GM12873 (cell line): ENCODE results near the gene FRY.

Source experiments
- TF ChIP-seq, protein P1 (sequence below): IDR thresholded peaks from 2 replicates; pipeline ENCODE4 v1.5.1; 2012; ENCODE audit warnings: low read depth, mild to moderate bottlenecking, moderate library complexity, low read length, control low read depth; ENCODE audit not compliant: insufficient read depth; ENCODE audit errors: missing control alignments

Gene FRY

DNA sequence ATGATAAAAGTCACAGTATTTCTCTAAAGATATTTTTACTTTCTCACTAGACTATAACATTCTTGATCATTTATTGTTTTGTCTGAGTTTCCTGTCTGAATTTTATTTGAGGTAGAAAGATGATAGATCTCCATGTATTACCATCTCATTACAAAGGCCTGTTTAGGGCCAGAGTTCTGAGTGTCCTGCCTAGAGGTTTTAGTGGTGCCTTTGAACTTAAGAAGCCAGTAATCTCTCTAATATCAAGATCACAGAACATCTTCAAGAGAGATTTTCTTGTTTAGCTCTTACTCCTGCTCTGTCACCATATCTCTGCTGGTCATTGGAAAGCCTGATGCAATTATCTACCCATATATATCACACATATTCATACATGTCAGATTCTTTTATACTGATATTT, 182.1 kb downstream of the FRY start:
- TF ChIP-seq, protein P1, sequence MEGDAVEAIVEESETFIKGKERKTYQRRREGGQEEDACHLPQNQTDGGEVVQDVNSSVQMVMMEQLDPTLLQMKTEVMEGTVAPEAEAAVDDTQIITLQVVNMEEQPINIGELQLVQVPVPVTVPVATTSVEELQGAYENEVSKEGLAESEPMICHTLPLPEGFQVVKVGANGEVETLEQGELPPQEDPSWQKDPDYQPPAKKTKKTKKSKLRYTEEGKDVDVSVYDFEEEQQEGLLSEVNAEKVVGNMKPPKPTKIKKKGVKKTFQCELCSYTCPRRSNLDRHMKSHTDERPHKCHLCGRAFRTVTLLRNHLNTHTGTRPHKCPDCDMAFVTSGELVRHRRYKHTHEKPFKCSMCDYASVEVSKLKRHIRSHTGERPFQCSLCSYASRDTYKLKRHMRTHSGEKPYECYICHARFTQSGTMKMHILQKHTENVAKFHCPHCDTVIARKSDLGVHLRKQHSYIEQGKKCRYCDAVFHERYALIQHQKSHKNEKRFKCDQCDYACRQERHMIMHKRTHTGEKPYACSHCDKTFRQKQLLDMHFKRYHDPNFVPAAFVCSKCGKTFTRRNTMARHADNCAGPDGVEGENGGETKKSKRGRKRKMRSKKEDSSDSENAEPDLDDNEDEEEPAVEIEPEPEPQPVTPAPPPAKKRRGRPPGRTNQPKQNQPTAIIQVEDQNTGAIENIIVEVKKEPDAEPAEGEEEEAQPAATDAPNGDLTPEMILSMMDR, result no peak

DNA sequence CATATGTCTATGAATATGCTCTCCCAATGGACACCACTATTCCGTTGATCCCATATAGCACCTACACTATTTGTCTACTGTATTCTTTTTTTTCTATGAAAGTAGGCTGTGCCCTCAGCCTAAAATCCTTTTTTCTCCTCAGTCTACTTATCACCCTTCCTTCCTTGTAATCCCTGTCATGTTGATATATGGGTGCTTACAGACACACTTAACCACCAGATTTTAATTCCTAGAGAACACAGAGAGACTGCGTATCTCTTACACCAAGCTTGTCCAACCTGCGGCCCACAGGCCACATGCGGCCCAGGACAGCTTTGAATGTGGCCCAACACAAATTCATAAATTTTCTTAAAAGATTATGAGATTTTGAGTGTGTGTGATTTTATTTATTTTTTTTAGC, 182.5 kb downstream of the FRY start:
- TF ChIP-seq, protein P1, result no peak

DNA sequence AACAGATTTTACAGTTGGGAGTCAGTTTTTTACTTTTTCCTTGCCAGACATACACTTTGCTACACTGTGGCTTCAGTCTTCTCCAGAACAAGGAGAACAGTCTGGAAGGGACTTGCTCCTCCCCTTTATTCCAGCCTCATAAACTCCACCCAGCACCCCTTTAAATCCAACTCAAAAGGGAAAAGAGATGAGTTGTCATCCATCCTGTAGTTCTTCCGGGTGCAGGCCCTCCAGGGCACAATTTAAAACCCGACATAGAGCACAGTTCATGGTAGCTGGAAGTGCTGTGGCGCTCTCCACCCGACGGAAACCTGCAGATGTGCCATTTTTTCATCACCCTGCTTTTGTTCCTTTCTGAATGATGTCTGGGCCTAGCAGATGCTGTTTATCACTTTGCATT, 184.7 kb downstream of the FRY start:
- TF ChIP-seq, protein P1, result no peak

DNA sequence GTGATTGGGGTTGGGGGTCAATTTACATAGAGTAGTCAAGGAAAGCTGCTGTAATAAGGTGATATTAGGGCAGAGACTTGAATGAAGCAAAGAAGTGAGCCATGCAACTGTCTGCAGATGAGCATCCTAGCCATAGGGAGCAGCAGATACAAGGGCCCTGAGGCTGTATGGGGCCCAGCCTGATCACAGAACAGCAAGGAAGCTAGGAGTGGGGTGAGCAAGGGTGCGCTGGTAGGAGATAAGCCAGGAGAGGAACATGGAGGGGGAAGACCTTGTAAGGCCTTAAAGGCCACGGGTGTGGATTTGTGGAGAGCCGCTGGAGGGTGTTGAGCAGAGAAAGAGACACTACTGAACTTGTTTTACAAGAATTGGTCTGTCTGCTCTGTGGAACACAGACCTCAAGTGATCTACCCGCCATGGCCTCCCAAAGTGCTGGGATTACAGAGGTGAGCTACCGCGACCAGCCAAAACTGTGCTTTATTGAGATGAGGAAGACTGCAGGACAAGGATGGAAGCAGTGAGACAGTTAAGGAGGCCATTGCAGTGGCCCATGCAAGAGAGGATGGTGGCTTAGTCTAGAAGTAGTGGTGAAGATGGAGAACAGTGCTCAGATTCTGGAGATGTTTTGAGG, 190.6 kb downstream of the FRY start:
- TF ChIP-seq, protein P1, result no peak

DNA sequence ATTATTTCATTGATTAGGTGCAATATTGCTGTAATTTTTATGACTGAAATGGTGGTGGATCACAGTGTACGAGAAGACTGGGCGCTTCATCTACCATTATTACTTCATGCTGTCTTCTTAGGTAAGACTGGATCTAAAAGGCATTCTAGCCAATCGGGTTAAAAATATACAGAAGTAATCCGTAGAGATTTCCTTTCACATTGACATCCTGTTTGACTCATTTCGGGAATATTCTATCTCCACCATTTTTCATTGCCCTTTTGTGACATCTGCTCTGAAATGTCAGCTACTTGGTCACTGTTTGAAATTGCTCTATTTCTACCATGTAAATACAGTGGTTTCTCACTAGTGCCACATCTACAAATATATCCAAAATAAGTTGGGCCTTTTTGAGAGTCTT, 193.3 kb downstream of the FRY start:
- TF ChIP-seq, protein P1, result no peak

DNA sequence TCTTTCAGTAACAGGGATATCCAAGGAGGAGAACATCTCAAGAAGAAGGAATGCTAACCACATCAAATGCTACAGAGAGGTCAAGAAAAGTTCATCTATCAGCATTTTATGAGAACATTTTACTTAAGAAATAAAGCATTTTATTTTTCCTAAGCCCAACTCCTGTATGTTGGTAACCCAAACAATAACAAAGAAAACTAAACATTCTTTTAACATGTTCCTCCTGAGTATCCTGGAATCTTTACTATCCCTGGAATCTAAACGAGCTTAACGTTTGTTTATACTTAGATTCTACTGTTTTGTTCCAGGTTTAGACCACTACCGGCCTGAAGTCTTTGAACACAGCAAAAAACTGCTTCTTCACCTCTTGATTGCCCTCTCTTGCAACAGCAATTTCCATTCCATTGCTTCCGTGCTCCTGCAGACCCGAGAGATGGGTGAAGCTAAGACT, 193.9 kb downstream of the FRY start:
- TF ChIP-seq, protein P1, result no peak

DNA sequence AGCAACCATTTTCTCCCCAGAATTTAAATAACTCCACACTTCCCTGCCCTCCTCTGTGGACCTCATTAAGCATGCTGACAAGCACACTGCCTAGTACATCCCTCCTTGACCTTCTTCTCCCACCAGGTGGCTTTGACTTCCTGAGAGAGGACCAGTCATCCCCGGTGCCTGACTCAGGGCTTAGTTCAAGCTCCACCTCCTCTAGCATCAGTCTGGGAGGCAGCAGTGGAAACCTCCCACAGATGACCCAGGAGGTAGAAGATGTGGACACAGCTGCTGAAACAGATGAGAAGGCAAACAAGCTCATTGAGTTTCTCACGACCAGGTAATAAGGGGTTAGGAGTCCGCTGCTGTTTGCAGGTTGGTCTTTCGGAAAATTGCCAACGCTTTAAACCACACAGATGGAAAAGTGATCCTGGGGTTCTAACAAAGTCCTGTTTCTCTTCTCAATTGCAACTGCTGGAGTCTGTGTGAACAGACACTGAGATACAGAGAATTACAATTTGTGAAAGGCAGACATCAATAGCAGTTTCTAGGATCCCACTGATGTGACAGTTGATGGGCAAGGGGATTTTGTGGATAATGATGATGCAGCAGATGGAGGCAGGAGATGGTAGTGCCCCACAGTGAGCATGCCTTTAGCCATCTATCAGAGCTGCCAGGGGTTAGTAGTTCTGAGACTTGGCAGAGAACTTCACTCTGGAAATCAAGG, 196.9 kb downstream of the FRY start:
- TF ChIP-seq, protein P1, result no peak
